GM21529 (cell line): ENCODE measurements around the gene SLC6A12.
"Not testable (repeated sequence)": the region's sequence is repeated elsewhere in the genome, so short reads cannot be mapped to it uniquely, and the experiment has no call there.

Experiments
- ATAC-seq: cut with Tn5 transposase; IDR thresholded peaks from one replicate; pipeline ENCODE4 v1.9.1; 2021; ENCODE audit not compliant: unreplicated experiment

The SLC6A12 gene

GRCh38 chr12:235967-236366 is 22.0 kb upstream of the SLC6A12 start:
- ATAC-seq: not testable (repeated sequence)

GRCh38 chr12:234891-235415 is 21.0 kb upstream of the SLC6A12 start:
- no peak for ATAC-seq

GRCh38 chr12:234019-234418 is 20.1 kb upstream of the SLC6A12 start:
- no peak for ATAC-seq

DNA sequence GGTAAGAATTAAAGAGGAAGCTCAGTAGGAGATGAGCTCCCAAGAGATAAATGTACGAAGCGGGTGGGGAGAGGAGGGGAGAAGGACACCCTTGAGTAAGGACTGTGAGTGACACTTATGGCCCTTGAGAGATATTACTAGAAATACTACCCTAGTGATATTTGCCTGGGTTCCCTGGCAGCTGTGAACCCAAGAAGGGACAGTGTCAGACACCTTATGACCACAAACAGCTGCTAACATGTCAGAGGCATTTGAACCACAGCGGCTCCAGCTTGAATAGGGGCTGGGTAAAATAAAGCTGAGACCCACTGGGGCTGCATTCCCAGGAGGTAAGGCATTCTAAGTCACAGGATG is 19.6 kb upstream of the SLC6A12 start:
- no peak for ATAC-seq

- ATAC-seq: no peak
Measured at GRCh38 chr12:232731-233614, 19.0 kb upstream of the SLC6A12 start.

- no peak for ATAC-seq
Measured at GRCh38 chr12:230925-231671, 17.1 kb upstream of the SLC6A12 start.

DNA sequence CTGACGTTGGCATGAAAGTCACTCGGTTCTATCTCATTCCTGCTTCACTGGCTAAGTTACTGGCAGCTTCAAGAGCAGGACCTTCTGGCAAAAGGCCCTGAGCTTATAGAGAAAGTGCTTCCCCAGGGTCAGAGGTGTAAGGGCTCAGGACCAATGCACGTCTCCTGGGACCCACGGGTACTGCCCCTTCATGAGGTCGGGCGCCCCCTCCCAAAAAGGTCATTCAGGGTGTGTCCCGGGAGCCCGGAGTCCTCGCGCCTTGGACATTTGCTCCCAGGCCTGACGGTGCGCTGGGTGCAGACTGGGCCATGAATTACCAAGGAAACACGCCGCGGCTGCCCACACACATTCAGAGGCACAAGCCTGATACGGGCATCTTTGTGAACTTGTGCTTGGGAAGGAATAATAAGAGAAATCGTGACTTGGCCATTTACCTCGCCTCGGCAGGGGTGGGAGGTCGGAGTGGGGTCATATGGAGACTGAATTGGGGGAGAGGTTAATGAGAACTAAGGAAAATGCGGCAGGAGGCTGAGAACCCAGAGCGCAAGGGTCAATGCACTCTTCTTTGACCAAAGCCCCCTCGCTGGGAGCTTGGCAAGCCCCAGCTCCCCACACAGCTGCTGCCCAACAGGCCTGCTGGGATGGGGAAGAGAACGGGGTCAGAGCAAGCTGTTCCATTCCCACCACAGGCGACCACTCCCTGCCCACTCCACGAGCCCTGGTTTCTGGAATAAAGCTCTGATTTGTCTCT is 15.7 kb upstream of the SLC6A12 start:
- ATAC-seq: no peak

DNA sequence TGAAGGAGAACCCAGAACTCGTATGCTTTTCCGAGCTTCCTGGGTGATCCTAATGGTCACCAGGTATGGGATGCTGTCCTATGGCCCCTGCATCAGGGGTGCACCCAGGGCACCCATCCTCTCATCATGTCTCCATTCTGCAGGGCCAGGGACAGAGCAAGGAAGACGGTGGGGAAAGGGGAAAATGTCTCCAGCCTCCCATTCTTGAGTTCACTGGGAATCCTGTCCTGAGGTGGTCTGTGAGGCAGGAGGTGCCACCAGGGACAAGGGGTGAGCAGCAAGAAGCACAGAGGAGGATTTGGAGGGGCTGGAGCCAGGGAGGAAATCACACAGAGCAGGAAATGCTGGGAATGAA is 14.9 kb upstream of the SLC6A12 start:
- no peak for ATAC-seq

GRCh38 chr12:227923-228845 is 14.2 kb upstream of the SLC6A12 start:
- no peak for ATAC-seq

- ATAC-seq: no peak
Measured at GRCh38 chr12:227286-227915, 13.4 kb upstream of the SLC6A12 start.

- no peak for ATAC-seq
Measured at GRCh38 chr12:226401-226800, 12.4 kb upstream of the SLC6A12 start.

- no peak for ATAC-seq
Measured at GRCh38 chr12:225012-225411, 11.1 kb upstream of the SLC6A12 start.

DNA sequence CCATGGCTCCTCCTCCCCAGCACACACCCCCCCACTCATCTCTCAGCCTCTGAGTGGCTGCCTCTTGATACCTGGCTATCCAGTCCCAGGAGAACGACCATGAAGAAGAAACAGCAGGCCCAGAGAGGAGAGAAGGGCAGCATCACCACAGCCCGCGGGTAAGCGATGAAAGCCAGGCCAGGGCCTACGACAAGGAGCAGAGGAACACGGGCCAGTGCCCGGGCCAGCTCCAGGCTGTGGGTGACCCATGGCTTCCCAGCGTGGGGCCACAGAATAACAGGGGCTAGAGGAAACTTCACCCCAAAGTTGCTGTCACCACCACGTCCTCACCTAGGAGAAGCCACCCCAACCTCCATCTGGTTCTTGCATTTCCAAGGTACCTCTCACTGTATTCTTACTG is 10.4 kb upstream of the SLC6A12 start:
- ATAC-seq: no peak

GRCh38 chr12:223841-224240 is 9.9 kb upstream of the SLC6A12 start:
- ATAC-seq: no peak

- ATAC-seq: no peak
Measured at GRCh38 chr12:221736-222135, 7.8 kb upstream of the SLC6A12 start.

DNA sequence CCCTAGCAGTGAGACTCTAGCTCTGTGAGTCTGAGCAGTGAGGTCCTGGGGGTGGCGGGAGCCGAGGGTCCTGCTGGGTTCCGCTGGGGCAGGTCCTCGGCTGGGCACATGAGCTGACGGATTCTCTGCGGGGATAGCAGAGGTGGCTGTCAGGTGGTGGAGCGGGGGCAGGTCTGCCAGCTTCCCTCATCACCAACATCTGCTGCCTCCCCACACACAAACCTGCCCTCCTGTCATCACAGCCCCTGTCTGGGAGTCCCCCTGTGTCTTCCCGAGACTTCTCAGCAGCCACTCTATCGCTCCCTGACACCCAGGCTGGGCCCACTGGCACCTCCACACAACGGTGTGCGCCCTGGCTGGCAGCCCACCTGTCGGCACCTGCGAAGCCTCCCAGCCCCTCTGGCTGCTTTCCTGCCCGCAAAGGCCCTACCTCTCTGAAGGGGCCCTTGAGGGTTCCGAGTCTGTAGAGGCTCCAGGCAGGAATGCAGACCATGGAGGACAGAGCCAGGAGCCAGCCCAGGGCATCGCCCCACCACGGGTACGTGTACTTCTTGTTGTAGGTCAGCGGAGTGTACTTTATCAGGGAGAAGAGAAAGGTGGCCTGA is 7.1 kb upstream of the SLC6A12 start:
- no peak for ATAC-seq

DNA sequence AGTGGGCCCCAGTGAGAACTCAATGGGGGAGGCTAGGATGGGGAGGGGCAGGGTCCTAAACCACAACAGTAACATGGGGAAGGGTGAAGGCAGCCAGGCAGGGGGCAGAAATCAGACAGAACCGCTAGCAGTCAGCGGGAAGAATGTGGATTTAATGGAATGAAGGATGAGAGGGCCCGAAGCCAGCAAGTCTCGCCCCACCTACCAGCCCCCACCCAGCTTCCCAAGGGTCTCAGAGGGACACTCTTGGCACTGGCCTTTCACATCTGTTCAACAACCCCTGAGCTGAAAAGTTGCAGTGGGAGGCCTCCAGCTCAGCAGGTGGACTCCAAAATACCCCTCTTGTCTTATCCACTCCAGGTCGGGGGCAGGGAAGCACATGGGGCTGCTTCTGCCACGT is 6.5 kb upstream of the SLC6A12 start:
- ATAC-seq: no peak

- ATAC-seq: peak; percentile 85
Measured at GRCh38 chr12:219891-220352, 6.0 kb upstream of the SLC6A12 start.
